Myocyte (in vitro differentiated cells): ENCODE measurements around the gene STX16. TPM values are rescaled to one million over a fixed set of nuclear protein-coding genes. Genes with fewer than 3 reads are reported as not detected.
"Not testable (repeated sequence)": the region's sequence is repeated elsewhere in the genome, so short reads cannot be mapped to it uniquely, and the experiment has no call there.

Source experiments
- DNase-seq: peaks from one replicate; pipeline ENCODE4 v3.0.0-alpha.2; 2012; ENCODE audit warnings: low read depth
- total RNA-seq: library from RNA; depleted of rRNA; stranded (reverse); fragments of >200 nt; gene quantifications from 2 replicates; pipeline ENCODE4 v1.2.3, GENCODE V29; 2014

The STX16 gene
- total RNA-seq, 1 donor from 2014 or later: 18.5 TPM

DNA sequence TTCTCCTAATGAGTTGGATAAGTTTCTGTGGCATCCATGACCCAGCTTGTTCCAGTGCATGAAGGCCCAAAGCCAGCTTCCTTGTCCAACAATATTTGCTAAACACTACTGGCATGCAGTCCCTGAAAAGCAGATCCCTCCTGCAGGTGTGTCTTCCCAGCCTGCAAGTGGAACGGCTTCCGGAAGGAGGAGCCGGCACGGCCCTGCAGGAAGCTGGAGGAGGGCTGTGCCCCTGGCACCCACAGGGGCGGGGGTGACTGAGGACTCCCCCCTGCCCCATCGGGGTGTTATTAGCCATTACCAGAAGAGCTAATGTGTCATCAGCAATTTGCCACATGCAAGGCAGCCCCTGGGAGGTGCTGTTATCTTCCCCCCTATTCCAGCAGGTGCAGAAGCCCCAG is 68.9 kb downstream of the STX16 start:
- DNase-seq: no peak

GRCh38 chr20:58720890-58721289 is 69.8 kb downstream of the STX16 start:
- no peak for DNase-seq

DNA sequence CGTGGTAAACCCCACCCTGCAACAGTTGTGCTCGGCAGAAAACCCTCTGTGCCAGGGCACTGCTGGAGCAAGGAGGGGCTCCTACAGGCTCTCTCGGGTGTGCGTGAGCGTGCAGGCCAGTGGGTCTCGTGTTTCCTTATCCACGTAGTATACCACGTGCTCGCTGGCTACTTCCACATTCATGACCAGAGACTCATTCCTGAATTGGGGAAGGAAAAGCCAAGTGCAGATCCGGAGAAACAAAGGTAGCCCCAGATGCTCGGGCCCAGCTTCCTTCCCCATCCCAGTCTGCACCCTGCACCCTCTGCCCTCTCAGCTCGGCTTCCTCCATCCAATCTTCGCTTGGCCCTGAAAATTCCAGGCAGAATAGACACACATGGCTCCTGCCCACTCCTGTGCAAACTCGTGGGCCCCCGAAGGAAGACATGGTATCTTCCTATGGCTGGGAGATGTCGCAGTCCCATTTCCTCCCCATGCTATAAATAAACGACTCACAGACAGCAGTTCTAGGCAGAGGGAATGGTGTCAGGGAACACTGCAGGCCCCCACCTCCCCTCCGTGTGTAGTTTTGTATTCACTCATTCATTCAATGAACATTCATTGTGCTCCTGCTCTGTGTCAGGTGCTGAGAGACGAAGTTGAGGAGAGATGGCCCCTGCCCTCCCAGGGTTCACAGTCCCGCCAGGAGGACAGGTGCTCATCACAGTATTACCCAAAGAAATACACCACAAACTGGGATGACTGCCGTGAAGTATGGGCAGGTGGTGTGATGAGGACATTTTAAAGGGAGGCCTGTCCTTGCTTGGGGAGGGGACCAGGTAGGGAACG is 71.1 kb downstream of the STX16 start:
- no peak for DNase-seq

DNA sequence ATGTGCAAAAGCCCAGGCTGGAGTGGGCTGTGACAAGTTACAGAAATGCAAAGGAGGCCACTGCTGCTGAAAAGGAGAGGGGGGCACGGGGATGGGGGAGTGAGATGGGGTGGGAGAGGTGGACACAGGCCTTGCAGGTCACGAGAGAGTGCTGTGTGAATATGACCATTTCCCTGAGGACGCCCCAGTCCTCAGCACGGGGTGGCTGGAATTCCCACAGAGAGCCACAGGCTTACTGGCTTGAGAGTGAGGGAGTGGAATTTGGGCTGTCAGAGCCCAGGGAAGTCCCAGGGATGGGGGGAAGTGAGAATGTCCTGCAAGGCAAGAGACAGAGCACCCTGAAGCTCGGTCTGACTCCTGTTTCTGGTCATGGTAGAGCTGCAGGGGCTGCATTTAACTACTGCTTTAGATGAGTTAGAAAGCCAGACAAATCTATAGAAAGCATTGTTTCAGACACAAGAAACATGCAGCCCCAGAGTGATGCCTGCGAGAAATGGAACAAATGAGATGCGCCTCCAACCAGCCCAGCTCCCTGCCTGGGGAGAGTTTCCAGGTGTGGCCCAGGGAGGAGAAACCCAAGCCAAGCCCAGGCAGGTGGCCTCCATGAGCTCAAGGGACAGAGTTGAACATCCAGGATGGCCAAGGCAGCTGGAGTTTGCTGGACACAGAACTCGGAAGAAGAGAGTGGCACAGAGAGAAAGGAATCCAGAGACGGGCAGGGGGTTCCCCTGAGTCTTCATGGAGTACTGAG is 72.0 kb downstream of the STX16 start:
- no peak for DNase-seq

DNA sequence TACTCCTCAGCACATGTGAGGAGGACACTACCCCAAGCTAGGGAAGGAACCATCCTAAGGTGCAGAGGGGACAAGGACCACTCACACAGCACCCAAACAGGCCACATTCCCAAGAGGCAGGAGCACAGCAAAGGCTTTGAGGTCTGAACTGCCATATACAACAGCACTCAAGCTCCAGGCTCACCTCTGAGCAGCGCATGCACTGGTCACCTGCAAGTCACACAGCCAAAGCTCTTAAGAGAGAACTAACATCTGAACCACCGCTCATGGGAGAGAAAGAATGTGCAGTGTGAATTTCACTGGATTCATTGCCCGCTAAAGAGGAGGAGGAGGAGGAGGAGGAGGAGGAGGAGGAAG is 72.5 kb downstream of the STX16 start:
- DNase-seq: no peak

DNA sequence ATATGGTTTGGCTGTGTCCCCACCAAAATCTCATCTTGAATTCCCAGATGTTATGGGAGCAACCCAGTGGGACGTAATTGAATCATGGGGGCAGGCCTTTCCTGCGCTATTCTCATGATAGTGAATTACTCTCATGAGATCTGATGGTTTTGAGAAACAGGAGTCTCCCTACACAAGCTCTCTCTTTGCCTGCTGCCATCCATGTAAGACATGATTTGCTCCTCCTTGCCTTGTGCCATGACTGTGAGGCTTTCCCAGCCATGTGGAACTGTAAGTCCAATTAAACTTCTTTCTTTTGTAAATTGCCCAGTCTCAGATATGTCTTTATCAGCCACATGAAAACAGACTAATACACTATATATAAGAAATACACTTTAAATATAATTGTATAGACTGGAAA is 75.1 kb downstream of the STX16 start:
- not testable (repeated sequence) for DNase-seq

Other genes starting within 250 kb of the STX16 start
- gene APCDD1L, start 135.9 kb upstream of the STX16 start, total RNA-seq: 0.11 and 0.21 TPM in 2 replicates
- 26.1 and 33.6 TPM in 2 replicates for gene NPEPL1, start 41.5 kb downstream of the STX16 start, total RNA-seq
- not detected in 2 replicates for gene GNAS-AS1, start 199.6 kb downstream of the STX16 start, total RNA-seq
- gene GNAS, start 201.4 kb downstream of the STX16 start, total RNA-seq: 684 and 714 TPM in 2 replicates